ENCODE measurements around the gene KIFAP3.
"Not testable (repeated sequence)": the region's sequence is repeated elsewhere in the genome, so short reads cannot be mapped to it uniquely, and the experiment has no call there.

KIFAP3 gene

GRCh38 chr1:169921080-169921479, 153.4 kb downstream of the KIFAP3 start:
- DNase-seq, result no peak

- DNase-seq, result no peak
Observed at GRCh38 chr1:169918927-169919326, 155.6 kb downstream of the KIFAP3 start.

- DNase-seq, result not testable (repeated sequence)
Observed at GRCh38 chr1:169918220-169918619, 156.3 kb downstream of the KIFAP3 start.

GRCh38 chr1:169915150-169915549, 159.3 kb downstream of the KIFAP3 start:
- no peak for DNase-seq

- no peak for DNase-seq
Observed at GRCh38 chr1:169914531-169914930, 160.0 kb downstream of the KIFAP3 start.

- DNase-seq, result no peak
Observed at GRCh38 chr1:169909499-169909898, 165.0 kb downstream of the KIFAP3 start.

- no peak for DNase-seq
Observed at GRCh38 chr1:169906938-169907337, 167.6 kb downstream of the KIFAP3 start.

- DNase-seq, result no peak
Observed at GRCh38 chr1:169904834-169905233, 169.7 kb downstream of the KIFAP3 start.

GRCh38 chr1:169902751-169903150, 171.7 kb downstream of the KIFAP3 start:
- DNase-seq, result no peak

GRCh38 chr1:169901115-169901514, 173.4 kb downstream of the KIFAP3 start:
- no peak for DNase-seq

- DNase-seq, result no peak
Observed at GRCh38 chr1:169900571-169900970, 173.9 kb downstream of the KIFAP3 start.

GRCh38 chr1:169899519-169900217, 174.8 kb downstream of the KIFAP3 start:
- no peak for DNase-seq

- DNase-seq, result no peak
Observed at GRCh38 chr1:169896013-169896412, 178.5 kb downstream of the KIFAP3 start.

- DNase-seq, result peak in 2 of 3 experiments; percentile 64 to 82
Observed at GRCh38 chr1:169894424-169895145, 179.9 kb downstream of the KIFAP3 start.

- DNase-seq, result peak; percentile 98 to 100 (median 99)
Observed at GRCh38 chr1:169893645-169894423, 180.7 kb downstream of the KIFAP3 start, which contains the start of gene SCYL3. SCYL3 (minus strand) TSS chr1:169893896; CDS start chr1:169888840, 5,056 bp downstream.

GRCh38 chr1:169892927-169893644, 181.4 kb downstream of the KIFAP3 start:
- peak; percentile 46 to 76 (median 65) for DNase-seq

- DNase-seq, result no peak
Observed at GRCh38 chr1:169892176-169892926, 182.1 kb downstream of the KIFAP3 start.

GRCh38 chr1:169891539-169891885, 183.0 kb downstream of the KIFAP3 start:
- DNase-seq, result no peak

GRCh38 chr1:169890761-169891538, 183.5 kb downstream of the KIFAP3 start:
- peak in 2 of 3 experiments; percentile 10 to 50 for DNase-seq

GRCh38 chr1:169889871-169890270, 184.6 kb downstream of the KIFAP3 start:
- no peak for DNase-seq

- DNase-seq, result no peak
Observed at GRCh38 chr1:169886931-169887330, 187.6 kb downstream of the KIFAP3 start.
